Bronchial epithelial cell (primary cell): ENCODE results near the gene FTCD. TPM values are rescaled to one million over a fixed set of nuclear protein-coding genes. Genes with fewer than 3 reads are reported as not detected.
"Not testable (repeated sequence)": the region's sequence is repeated elsewhere in the genome, so short reads cannot be mapped to it uniquely, and the experiment has no call there.

Experiments used
- DNase-seq: peaks from one replicate; pipeline ENCODE4 v3.0.0-alpha.2; 2010; ENCODE audit warnings: low read depth
- FAIRE-seq: peaks from 2 replicates; lab custom pipeline; 2011; peaks lifted over from hg19 to GRCh38; lab: Jason Lieb, UNC
- H3K27me3 ChIP-seq: 2 replicates; pipeline ENCODE4 v1.5.1; 2011; ENCODE audit warnings: low read length; ENCODE audit not compliant: control insufficient read depth, insufficient read depth
- H3K36me3 ChIP-seq: 2 replicates; pipeline ENCODE4 v1.5.1; 2011; ENCODE audit warnings: low read length; ENCODE audit not compliant: control insufficient read depth, insufficient read depth
- H3K4me3 ChIP-seq: 2 replicates; pipeline ENCODE4 v1.5.1; 2011; ENCODE audit warnings: mild to moderate bottlenecking, low read depth, low read length, control low read depth
- CTCF ChIP-seq: IDR thresholded peaks from 2 replicates; pipeline ENCODE4 v1.5.1; 2011; ENCODE audit warnings: mild to moderate bottlenecking, moderate library complexity, low read length, control low read depth, inconsistent platforms; ENCODE audit not compliant: insufficient read depth, severe bottlenecking
- total RNA-seq: library from RNA; depleted of rRNA; stranded (reverse); fragments of >200 nt; gene quantifications from 2 replicates; pipeline ENCODE4 v1.2.1, GENCODE V29; 2014

The FTCD gene
- total RNA-seq, 1 donor from 2014 or later: not detected

- DNase-seq (no peak), FAIRE-seq (no peak)
- Histone ChIP-seq H3K27me3 (no peaks in the 10 kb centered on the region), H3K4me3 (no peak overlapping the region), H3K36me3 (no peaks in the 10 kb centered on the region)
- TF ChIP-seq CTCF: no peak
Observed at GRCh38 chr21:46172863-46173528, 17.6 kb upstream of the FTCD start.

- H3K27me3 ChIP-seq: no peaks in the 10 kb centered on the region
- TF ChIP-seq CTCF: no peak
- DNase-seq (no peak), FAIRE-seq (no peak)
- H3K4me3 ChIP-seq: no peak overlapping the region
- H3K36me3 ChIP-seq: no peaks in the 10 kb centered on the region
Observed at GRCh38 chr21:46171996-46172862, 16.9 kb upstream of the FTCD start.

- Histone ChIP-seq H3K27me3 (no peaks in the 10 kb centered on the region), H3K4me3 (no peak overlapping the region), H3K36me3 (no peaks in the 10 kb centered on the region)
- FAIRE-seq: no peak
- no peak for DNase-seq
- TF ChIP-seq CTCF: no peak
Observed at GRCh38 chr21:46171585-46171984, 16.2 kb upstream of the FTCD start.

- not testable (repeated sequence) for DNase-seq, H3K36me3 ChIP-seq, H3K27me3 ChIP-seq, H3K4me3 ChIP-seq, FAIRE-seq
Observed at GRCh38 chr21:46170436-46171193, 15.2 kb upstream of the FTCD start.

- FAIRE-seq (no peak), DNase-seq (no peak)
- Histone ChIP-seq H3K4me3 (no peak overlapping the region), H3K36me3 (no peaks in the 10 kb centered on the region), H3K27me3 (no peaks in the 10 kb centered on the region)
- TF ChIP-seq CTCF: no peak
Observed at GRCh38 chr21:46168659-46169386, 13.4 kb upstream of the FTCD start.

- FAIRE-seq (no peak), DNase-seq (no peak)
- Histone ChIP-seq H3K36me3 (no peaks in the 10 kb centered on the region), H3K4me3 (no peak overlapping the region), H3K27me3 (no peaks in the 10 kb centered on the region)
- TF ChIP-seq CTCF: no peak
Observed at GRCh38 chr21:46168238-46168637, 12.9 kb upstream of the FTCD start.
